Left cardiac atrium (tissue), 4 donors: Measurements from ENCODE around the gene KLHL11. TPM values are rescaled to one million over a fixed set of nuclear protein-coding genes. Genes with fewer than 3 reads are reported as not detected.
"Not testable (repeated sequence)": the region's sequence is repeated elsewhere in the genome, so short reads cannot be mapped to it uniquely, and the experiment has no call there.

ENCODE experiments used
- ATAC-seq, 2 donors: fragments of 200-7000 bp; cut with Tn5 transposase; one replicate each; pipeline ENCODE4 v1.9.1; 2020; ENCODE audit warnings: mild to moderate bottlenecking in 2 of 2, moderate library complexity in 2 of 2
- DNase-seq: peaks from one replicate; pipeline ENCODE4 v3.0.0-alpha.2; 2020
- intact Hi-C, 2 donors: fragments of 100-400 bp; cut with DNase I; formaldehyde crosslinking; loops; one replicate each; pipeline versions ENCODE4 v1.14.1 to v1.15.1; 2022 to 2023
- total RNA-seq, 2 donors: library from RNA; stranded (reverse); fragmentation: NEBNext Ultra II Directional; extraction: Animal tissue kit (Norgen Biotek cat#: 25700); gene quantifications; one replicate each; pipeline ENCODE4 v1.2.1, GENCODE V29; 2021
- donor health status: DM: no; HTN: yes; CAD: no.
- donor health status: DM: no; HTN: yes; CAD: no; lungs with severe emphysema.
- donor health status: DM: yes; HTN: yes; CAD: no.
- donor health status: Dilated cardiomyopathy.

KLHL11 gene
- total RNA-seq, 2 donors from 2014 or later = 4.7 to 6.1 TPM

DNA sequence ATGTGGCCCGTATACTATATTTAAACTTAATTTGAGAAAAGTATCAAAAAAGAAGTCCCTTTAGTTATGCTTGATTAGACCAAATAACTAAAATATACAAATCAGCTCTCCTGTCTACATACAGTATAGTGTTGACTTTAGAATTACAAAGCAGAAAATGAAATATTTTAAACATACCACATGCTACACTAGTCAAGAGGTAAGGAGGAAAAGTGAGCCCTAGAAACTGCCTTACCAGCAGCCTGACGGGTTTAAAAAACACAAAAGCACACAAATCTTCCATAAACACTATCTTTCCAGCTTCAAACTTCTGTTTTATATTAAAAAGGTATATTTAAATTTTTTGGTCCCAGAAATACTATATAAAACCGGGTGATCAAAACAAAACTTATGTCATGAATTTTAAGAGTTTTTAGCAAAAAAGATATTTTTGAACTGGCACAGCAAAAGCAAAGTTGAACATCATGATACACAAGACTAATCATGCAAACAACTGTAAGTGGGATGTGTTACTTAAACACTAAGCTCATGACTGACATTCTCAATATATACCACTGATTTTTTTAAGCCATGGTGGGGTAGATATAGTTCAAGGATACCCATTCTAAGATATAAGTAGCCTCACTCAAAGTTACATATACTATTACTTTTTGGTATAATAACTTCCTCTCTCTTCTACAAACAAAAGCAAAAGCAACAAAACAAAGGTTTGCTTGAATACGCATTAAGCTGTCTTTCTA lies 15.8 kb downstream of the KLHL11 start:
- intact Hi-C loops = no loop called here
- ATAC-seq (no peak), DNase-seq (no peak)

DNA sequence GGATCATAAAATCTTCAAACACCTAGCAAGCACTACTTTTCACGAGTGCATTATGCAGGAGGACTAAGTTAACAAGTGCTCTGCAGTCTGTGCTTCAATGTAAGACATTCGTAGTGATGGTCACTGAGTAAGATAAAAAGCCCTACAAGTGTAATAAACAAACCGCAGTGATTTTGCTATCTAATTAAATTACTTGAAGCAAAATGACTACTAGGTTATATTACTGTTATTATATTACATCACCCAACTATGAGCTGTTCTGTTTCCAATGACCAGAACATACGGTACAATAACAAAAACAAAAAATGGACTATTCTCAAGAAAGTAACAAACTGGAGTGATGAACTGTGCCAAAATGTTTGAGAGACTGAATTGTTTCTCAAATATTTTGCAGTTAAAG lies 16.4 kb downstream of the KLHL11 start:
- intact Hi-C loops = no loop called here
- ATAC-seq = no peak
- DNase-seq = no peak

DNA sequence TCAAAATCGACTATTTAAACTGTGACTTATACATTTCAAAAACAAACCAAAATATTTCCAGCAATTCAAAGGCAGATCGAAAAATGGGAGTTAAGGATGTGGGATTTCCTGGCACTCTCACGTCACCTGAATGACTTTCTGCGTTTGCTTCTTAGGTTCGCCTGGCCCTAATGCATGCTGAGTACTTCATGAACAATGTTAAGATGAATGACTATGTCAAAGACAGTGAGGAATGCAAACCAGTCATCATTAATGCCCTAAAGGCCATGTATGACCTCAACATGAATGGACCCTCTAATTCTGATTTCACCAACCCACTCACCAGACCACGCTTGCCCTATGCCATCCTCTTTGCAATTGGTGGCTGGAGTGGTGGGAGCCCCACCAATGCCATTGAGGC lies 20.3 kb downstream of the KLHL11 start:
- ATAC-seq (no peak), DNase-seq (no peak)
- intact Hi-C loops = no loop called here

DNA sequence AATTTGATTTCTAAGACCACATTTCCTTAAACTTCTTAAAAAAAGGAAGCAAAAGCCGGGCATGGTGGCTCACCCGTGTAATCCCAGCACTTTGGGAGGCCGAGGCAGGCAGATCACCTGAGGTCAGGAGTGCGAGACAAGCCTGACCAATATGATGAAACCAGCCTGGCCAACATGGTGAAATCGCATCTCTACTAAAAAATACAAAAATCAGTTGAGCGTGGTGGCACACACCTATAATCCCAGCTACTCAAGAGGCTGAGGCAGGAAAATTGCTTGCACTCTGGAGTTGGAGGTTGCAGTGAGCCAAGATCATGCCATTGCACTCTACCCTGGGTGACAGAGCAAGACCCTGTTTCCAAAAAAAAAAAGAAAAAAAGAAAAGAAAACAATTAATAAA lies 24.4 kb downstream of the KLHL11 start:
- intact Hi-C loops, DNase-seq, ATAC-seq: not testable (repeated sequence)

DNA sequence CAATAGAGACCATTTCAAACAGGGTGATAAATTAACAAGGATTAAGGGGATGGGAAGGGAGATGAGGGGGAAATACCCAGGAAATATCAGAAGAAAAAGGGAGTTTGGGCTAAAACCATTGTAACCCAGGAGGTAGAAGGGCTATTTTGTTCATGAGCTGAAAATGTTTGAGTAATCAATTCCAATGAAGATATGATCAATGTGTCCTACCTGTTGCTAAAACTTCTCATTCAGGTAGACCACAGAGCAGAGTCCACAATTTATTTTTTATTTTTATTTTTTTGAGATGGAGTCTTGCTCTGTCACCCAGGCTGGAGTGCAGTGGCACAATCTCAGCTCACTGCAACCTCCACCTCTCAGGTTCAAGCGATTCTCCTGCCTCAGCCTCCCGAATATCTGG lies 25.8 kb downstream of the KLHL11 start:
- DNase-seq, ATAC-seq, intact Hi-C loops: not testable (repeated sequence)

DNA sequence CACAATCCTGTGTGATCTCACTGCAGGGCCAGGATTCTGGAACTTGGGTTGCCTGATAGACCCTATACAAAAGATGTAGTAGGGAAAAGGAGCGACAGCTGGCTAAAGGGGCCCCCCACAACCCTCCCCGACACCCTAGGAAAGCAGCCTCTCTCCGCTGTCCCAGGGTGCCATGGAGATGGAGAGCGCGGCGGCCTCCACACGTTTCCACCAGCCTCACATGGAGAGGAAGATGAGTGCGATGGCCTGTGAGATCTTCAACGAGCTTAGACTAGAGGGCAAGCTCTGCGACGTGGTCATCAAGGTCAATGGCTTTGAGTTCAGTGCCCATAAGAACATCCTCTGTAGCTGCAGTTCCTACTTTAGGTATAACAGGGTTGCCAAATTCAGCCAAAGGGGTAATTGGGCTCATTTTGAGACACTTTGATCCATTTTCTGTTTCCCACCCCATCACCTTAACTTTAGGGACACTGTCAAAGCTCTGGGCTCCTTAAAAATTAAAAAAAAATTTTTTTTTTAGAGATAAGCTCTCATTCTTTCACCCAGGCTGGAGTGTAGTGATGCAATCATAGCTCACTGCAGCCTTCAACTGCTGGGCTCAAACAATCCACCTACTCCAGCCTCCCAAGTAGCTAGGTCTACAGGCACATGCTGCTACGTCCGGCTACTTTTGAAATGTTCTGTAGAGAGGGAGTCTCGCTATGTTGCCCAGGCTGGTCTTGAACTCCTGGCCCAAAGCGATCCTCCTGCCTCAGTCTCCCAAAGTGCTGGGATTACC lies 27.3 kb downstream of the KLHL11 start, which contains the start of gene KLHL10:
Gene KLHL10, plus strand, starts transcription at position 65 of the 778 bp plus-strand sequence. Its CDS starts 108 bp downstream, at position 173.
- DNase-seq (no peak), ATAC-seq (no peak)
- intact Hi-C loops = no loop called here

DNA sequence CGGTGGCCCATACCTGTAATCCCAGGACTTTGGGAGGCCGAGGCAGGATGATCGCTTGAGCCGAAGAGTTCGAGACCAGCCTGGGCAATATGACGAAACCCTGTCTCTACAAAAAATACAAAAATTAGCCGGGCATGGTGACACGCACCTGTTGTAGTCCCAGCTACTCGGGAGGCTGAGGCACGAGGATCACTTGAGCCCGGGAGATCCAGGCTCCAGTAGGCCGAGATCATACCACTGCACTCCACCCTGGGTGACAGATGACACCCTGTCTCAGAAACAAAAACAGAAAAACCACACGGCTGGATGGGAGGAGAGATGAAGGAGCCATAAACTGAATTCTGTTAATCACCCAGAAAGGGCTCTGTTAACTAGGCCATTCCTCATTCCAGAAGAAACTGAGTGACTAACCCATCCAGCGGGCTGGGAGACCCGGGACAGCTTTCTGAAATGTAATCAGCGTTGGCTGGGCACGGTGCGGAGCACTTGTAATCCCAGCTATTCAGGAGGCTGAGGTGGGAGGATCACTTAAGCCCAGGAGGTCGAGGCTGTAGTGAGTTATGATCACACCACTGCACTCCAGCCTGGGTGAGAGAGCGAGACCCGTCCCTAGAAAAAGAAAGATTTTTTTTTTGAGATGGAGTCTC lies 28.6 kb downstream of the KLHL11 start:
- ATAC-seq (no peak), DNase-seq (no peak)
- intact Hi-C loops = no loop called here

DNA sequence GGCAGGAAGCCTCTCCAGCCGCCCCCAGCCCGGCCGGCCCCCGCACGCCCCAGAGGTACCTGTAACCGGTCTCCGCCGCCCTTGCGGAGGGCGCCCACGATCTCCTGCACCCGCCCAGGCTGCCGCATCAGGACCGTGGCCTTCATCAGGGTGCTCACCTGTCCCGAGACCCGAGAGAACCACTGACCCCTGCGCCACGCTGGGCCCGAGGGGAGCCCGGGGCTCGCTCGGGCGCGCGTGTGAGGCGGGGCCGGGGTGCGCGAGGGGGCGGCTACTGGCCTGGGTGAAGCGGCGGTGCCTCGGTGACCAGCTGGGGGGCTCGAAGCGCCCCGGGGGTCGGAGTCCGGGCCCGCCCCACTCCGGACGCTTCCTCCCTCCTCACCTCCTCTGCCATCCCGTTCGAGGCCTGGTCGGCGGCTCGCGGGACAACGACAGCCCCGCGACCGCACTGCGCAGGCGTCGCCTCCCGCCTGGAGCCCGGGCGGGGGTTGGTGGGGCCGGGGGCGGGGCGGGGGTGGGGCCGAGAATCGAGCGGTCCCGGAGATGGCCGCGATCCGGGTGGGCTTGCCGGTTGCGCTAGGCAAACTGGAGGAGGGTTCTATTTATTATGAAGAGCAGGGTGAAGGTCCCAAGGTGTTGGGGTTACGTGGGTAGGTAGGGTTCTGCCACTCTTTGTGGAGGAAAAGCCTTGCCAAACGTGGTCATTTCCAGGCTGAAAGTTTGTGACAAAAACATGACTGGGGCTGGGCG lies 29.2 kb downstream of the KLHL11 start, which contains the start of gene NT5C3B:
Gene NT5C3B, minus strand, starts transcription at position 433 of the 750 bp plus-strand sequence. Its CDS starts 39 bp downstream, at position 394.
- intact Hi-C loops = no loop called here
- ATAC-seq (peak; percentile 95 to 96), DNase-seq (peak; percentile 75)

DNA sequence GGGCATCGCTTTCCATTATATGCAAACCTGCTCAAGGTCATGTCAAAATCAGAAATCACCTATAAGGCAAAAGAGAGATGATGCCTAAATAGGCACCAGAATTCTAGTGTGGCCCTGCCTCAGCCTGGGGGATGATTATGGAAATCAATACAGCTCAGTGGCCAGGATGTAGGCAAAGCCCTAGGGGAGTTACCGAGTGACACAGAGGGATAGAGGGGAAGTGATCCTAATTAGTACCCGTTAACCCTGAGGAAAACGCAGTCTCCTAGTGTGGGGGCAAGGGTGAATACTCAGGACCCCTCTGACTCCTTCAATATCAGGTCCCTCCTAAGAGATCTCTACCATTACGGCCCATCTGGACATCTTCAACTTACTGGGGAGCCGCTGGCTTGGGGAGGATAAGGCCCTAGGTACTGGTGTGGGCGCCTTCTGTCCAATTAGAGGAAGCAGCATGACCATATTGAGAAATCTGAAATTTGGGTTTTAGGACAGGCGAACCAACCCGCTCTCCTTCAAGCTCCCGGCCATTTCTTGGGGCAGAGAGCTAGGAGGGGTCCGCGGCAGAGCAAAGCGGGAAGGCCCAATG lies 29.9 kb downstream of the KLHL11 start:
- ATAC-seq = peak; percentile 55 to 69
- DNase-seq = no peak
- intact Hi-C loops = no loop called here

DNA sequence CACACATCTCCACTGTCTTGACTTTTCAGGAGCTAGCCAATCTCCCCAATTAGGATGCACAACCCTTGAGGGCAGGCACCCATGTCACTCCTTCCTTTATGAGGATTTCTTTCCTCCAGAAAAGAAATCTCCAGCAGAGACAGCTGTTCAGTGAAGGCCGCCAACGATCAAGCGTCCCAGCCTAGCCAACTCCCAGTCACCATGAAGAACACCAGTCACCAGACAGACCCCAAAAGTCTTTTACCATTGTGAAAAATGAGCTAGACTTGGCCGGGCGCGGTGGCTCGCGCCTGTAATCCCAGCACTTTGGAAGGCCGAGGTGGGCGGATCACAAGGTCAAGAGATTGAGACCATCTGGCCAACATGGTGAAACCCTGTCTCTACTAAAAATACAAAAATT lies 35.3 kb downstream of the KLHL11 start:
- ATAC-seq, DNase-seq, intact Hi-C loops: not testable (repeated sequence)

DNA sequence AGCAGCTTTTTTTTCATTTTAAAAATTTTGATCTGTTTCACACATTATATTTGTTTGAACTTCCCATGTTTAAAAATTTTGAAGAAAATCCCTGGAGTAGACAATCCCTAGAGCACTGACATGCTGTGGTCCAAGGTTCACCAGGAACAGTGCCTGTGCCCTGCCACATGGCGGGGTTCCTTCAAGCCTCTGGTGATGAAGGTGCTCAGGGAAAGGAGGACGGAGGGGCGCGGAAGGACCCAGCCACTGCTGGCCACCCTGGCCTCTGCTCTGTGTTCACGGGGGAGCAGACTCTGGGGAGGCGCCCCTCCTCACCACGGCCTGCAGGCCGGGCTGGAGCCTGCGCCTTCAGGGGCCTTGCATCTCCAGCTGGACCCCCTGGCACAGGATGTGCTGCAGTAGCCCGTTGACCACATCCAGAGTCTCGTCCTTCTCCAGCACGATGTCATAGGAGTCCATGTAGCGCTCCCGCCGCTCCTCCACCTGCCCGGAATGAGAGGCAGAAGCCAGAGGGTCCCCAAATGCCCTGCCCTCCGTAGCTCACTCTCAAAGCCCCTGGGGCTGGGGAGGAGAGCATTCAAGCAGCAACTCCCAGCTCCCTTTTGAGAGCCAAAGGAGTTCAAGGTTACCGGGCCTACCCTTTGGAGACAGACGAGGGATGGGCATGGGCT lies 39.9 kb downstream of the KLHL11 start:
- intact Hi-C loops = no loop called here
- ATAC-seq (no peak), DNase-seq (no peak)

DNA sequence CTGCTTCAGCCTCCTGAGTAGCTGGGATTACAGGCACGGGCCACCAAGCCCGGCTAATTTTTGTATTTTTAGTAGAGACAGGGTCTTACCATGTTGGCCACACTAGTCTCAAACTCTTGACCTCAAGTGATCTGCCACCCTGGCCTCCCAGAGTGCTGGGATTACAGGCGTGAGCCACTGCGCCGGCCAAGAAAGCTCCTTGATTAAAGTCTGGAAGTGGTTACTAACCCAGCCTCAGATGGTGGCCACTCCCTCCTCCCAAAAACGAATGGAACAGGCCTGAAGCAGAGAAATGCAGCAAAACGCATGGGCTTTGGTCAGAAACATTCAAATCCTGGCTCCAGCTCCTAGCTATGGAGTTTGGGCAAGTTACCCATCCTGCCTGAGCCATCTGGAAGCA lies 41.1 kb downstream of the KLHL11 start:
- DNase-seq = no peak
- intact Hi-C loops = no loop called here
- ATAC-seq = no peak

DNA sequence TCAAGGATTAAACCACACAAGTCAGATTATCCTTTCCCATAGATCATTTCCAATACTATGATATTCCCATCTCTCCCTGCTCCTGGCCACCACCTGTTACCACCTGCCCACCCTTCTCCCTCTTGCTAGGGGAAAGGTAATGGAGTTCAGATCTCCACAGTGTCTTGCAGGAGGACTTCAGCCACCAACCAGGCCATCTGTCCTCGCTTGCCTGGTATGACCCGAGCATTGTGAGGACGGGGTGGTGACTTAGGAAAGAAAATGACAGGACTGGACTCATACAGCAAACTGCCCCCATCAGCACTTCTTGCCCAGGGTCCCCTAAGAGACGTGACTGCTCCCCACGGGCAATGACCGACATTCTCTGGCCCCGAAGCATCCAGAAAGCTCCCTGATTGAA lies 41.6 kb downstream of the KLHL11 start:
- DNase-seq (no peak), ATAC-seq (no peak)
- intact Hi-C loops = no loop called here

DNA sequence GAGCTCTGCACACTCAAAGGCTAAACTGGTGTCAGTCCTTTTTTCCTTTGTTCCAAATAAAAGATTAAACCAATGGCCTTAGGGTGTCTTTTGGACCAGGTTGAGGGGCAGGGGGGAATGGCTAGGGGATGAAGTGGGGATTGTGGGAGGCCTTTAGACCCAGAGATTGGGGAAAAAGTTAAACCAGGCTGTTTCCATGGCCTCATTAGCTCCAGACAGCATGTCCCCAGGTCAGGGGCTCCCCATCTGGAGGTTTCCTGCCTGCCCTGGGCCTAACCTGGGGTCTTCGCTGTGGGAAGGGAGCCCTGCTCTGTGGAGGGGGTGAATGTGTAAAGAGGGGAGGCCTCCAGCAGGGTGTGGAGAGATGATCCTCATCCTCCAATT lies 42.1 kb downstream of the KLHL11 start:
- intact Hi-C loops = no loop called here
- ATAC-seq (no peak), DNase-seq (no peak)

DNA sequence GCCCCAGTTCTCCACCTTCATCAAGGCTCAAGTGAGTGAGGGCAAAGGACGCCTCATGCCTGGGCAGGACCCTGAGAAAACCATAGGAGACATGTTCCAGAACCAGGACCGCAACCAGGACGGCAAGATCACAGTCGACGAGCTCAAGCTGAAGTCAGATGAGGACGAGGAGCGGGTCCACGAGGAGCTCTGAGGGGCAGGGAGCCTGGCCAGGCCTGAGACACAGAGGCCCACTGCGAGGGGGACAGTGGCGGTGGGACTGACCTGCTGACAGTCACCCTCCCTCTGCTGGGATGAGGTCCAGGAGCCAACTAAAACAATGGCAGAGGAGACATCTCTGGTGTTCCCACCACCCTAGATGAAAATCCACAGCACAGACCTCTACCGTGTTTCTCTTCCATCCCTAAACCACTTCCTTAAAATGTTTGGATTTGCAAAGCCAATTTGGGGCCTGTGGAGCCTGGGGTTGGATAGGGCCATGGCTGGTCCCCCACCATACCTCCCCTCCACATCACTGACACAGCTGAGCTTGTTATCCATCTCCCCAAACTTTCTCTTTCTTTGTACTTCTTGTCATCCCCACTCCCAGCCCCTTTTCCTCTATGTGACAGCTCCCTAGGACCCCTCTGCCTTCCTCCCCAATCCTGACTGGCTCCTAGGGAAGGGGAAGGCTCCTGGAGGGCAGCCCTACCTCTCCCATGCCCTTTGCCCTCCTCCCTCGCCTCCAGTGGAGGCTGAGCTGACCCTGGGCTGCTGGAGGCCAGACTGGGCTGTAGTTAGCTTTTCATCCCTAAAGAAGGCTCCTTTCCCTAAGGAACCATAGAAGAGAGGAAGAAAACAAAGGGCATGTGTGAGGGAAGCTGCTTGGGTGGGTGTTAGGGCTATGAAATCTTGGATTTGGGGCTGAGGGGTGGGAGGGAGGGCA lies 42.7 kb downstream of the KLHL11 start:
- no peak for ATAC-seq
- intact Hi-C loops = no loop called here

DNA sequence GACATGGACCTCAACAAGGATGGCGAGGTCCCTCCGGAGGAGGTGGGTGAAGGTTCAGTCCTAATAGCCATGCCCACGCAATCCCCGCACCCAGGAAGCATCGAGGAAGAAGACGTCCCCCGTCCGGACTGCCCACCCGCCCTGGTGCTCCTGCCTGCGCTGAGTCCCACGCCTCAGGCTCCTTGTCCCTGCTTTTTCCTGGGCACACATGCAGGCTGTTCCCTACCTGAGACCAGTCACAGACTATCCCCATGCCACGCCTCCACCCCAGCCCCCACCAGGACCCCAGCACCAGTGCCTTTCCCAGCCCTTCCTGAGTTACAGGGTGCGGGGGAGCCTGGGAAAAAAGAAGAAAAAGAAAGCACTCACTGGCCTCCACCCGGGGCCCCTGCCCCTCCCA lies 43.4 kb downstream of the KLHL11 start:
- intact Hi-C loops = no loop called here
- DNase-seq (no peak), ATAC-seq (no peak)

More for the DNA sequence above, 42.7 kb downstream of the KLHL11 start:
- no peak for DNase-seq

DNA sequence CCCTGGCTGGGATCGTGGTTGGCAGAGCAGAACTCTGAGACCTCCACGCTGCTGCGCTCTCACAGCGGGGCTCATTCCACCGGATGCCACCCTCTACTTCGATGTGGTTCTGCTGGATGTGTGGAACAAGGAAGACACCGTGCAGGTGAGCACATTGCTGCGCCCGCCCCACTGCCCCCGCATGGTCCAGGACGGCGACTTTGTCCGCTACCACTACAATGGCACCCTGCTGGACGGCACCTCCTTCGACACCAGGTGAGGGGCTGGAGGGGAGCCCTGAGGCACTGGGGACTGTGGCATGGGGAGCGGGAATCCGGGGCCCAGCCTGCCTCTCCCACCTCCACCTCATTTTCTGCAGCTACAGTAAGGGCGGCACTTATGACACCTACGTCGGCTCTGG lies 47.2 kb downstream of the KLHL11 start:
- intact Hi-C loops = no loop called here
- no peak for DNase-seq
- ATAC-seq = no peak
